HG03521 (cell line): ENCODE data around the gene TAF6L.
"Not testable (repeated sequence)": the region's sequence is repeated elsewhere in the genome, so short reads cannot be mapped to it uniquely, and the experiment has no call there.

Experiments
- ATAC-seq: cut with Tn5 transposase; IDR thresholded peaks from one replicate; pipeline ENCODE4 v1.9.1; 2021; ENCODE audit warnings: mild to moderate bottlenecking, moderate library complexity; ENCODE audit not compliant: unreplicated experiment

Gene TAF6L

GRCh38 chr11:62771144-62772021, at the start of gene TAF6L:
Gene TAF6L, plus strand, starts transcription at chr11:62771396. Its CDS starts 4,388 bp downstream, at chr11:62775784.
- ATAC-seq, result peak; percentile 81

GRCh38 chr11:62721994-62722393, 49.2 kb upstream of the TAF6L start:
- ATAC-seq, result no peak

GRCh38 chr11:62724171-62724570, 47.0 kb upstream of the TAF6L start:
- ATAC-seq, result no peak

- ATAC-seq, result no peak
These were observed 45.5 kb upstream of the TAF6L start for GRCh38 chr11:62725646-62726045.

GRCh38 chr11:62726156-62726914, 44.9 kb upstream of the TAF6L start:
- ATAC-seq, result peak; percentile 1

- no peak for ATAC-seq
These were observed 44.4 kb upstream of the TAF6L start for GRCh38 chr11:62726915-62727164.

GRCh38 chr11:62727165-62727871, 43.9 kb upstream of the TAF6L start, which contains the start of gene HNRNPUL2:
Gene HNRNPUL2, minus strand, starts transcription at chr11:62727457. Its CDS starts 301 bp downstream, at chr11:62727156.
- peak; percentile 64 for ATAC-seq

GRCh38 chr11:62727872-62728170, 43.4 kb upstream of the TAF6L start:
- peak; percentile 48 for ATAC-seq

GRCh38 chr11:62728171-62728988, 42.8 kb upstream of the TAF6L start, which contains the start of gene TTC9C:
Gene TTC9C, plus strand, starts transcription at chr11:62728486. Its CDS starts 363 bp downstream, at chr11:62728849.
- ATAC-seq, result peak; percentile 7

- not testable (repeated sequence) for ATAC-seq
These were observed 41.1 kb upstream of the TAF6L start for GRCh38 chr11:62730076-62730475.

- ATAC-seq, result no peak
These were observed 38.4 kb upstream of the TAF6L start for GRCh38 chr11:62732830-62733229.

- no peak for ATAC-seq
These were observed 34.0 kb upstream of the TAF6L start for GRCh38 chr11:62737196-62737595.

- no peak for ATAC-seq
These were observed 23.6 kb upstream of the TAF6L start for GRCh38 chr11:62747475-62748160.

GRCh38 chr11:62749931-62750330, 21.3 kb upstream of the TAF6L start:
- ATAC-seq, result not testable (repeated sequence)

- no peak for ATAC-seq
These were observed 18.9 kb upstream of the TAF6L start for GRCh38 chr11:62752177-62752785.

- no peak for ATAC-seq
These were observed 18.0 kb upstream of the TAF6L start for GRCh38 chr11:62752994-62753735.

GRCh38 chr11:62753736-62754603, 17.2 kb upstream of the TAF6L start, which contains the start of gene ZBTB3:
Gene ZBTB3, minus strand, starts transcription at chr11:62754160. Its CDS starts 496 bp downstream, at chr11:62753664.
- peak; percentile 93 for ATAC-seq

GRCh38 chr11:62755086-62755615, 16.0 kb upstream of the TAF6L start:
- no peak for ATAC-seq
